Breast epithelium (tissue), 3 donors: Measurements from ENCODE around the gene UBTD2.

Experiments used
- POLR2A ChIP-seq: fragments of 450-650 bp; IDR thresholded peaks from one replicate; pipeline ENCODE4 v1.6.1; 2016; ENCODE audit warnings: antibody characterized with exemption, mild to moderate bottlenecking, moderate library complexity
- POLR2AphosphoS5 ChIP-seq, 3 donors: sonication (generic); formaldehyde crosslinking; IDR thresholded peaks; one replicate each; pipeline ENCODE4 v1.6.1; 2017; ENCODE audit warnings: antibody characterized with exemption in 3 of 3
- TF ChIP-seq, protein P1 (sequence below), 3 donors: fragments of 450-650 bp; IDR thresholded peaks; one replicate each; pipeline ENCODE4 v1.5.1; 2016 to 2017; ENCODE audit warnings: antibody characterized with exemption in 3 of 3, mild to moderate bottlenecking in 3 of 3, moderate library complexity in 3 of 3

- TF ChIP-seq, protein P1, sequence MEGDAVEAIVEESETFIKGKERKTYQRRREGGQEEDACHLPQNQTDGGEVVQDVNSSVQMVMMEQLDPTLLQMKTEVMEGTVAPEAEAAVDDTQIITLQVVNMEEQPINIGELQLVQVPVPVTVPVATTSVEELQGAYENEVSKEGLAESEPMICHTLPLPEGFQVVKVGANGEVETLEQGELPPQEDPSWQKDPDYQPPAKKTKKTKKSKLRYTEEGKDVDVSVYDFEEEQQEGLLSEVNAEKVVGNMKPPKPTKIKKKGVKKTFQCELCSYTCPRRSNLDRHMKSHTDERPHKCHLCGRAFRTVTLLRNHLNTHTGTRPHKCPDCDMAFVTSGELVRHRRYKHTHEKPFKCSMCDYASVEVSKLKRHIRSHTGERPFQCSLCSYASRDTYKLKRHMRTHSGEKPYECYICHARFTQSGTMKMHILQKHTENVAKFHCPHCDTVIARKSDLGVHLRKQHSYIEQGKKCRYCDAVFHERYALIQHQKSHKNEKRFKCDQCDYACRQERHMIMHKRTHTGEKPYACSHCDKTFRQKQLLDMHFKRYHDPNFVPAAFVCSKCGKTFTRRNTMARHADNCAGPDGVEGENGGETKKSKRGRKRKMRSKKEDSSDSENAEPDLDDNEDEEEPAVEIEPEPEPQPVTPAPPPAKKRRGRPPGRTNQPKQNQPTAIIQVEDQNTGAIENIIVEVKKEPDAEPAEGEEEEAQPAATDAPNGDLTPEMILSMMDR (IDR thresholded peaks at IDR 0.05) = no peak
- TF ChIP-seq POLR2A = no peak
- no peak for TF ChIP-seq POLR2AphosphoS5 (IDR thresholded peaks at IDR 0.05)
These were observed 47.5 kb downstream of the UBTD2 start for GRCh38 chr5:172235827-172236736.
